ENCODE results near the gene RRAD.

The RRAD gene

GRCh38 chr16:66934138-66934838 lies 9.0 kb upstream of the RRAD start, which contains the start of gene CIAO2B:
Gene CIAO2B, minus strand, starts transcription at chr16:66934402. Its CDS starts 38 bp downstream, at chr16:66934364.
- DNase-seq (ENCODE audit: low spot score), result peak; percentile 78

DNA sequence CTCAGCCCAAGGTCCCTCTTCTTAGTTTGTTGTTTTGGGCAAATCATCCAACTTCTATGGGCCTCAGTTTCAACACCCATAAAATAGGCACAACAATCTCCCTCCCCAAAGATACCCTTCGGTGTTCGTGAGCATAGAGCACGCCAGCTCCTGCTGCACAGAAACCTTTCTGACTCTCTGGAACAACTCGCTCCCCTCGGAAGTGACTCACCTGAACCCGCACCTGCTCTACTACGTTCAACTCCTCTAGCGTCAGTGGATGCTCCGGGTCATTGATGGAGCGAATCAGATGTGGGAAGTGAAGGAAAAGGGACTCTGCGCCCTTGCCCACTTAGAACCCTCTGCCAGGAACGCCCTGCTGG lies 8.4 kb upstream of the RRAD start:
- no peak for DNase-seq (ENCODE audit: low spot score)

DNA sequence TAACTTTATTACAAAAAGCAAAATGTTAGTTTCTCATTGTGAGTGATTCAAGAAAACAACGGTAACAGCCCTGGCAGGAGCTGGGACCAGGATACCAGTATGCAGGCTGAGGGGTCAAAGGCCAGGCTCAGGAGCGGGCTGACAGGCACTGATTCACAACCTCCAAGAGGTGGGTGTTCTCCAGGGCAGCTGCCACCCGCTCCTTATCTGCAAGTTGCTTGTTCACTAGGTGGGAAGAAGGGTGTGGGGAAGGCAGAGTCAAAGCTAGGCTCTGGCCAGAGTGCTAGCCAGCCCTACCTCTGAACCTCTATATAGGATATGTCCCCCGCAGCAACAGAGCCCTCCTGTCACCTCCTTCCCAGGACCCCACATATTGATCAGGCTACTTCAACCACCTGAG lies 6.7 kb upstream of the RRAD start:
- no peak for DNase-seq (ENCODE audit: low spot score)

GRCh38 chr16:66931665-66932064 lies 6.3 kb upstream of the RRAD start:
- DNase-seq (ENCODE audit: low spot score), result no peak

GRCh38 chr16:66930189-66930588 lies 4.9 kb upstream of the RRAD start:
- DNase-seq (ENCODE audit: low spot score), result no peak

GRCh38 chr16:66928702-66929388 lies 3.5 kb upstream of the RRAD start:
- no peak for DNase-seq (ENCODE audit: low spot score)

DNA sequence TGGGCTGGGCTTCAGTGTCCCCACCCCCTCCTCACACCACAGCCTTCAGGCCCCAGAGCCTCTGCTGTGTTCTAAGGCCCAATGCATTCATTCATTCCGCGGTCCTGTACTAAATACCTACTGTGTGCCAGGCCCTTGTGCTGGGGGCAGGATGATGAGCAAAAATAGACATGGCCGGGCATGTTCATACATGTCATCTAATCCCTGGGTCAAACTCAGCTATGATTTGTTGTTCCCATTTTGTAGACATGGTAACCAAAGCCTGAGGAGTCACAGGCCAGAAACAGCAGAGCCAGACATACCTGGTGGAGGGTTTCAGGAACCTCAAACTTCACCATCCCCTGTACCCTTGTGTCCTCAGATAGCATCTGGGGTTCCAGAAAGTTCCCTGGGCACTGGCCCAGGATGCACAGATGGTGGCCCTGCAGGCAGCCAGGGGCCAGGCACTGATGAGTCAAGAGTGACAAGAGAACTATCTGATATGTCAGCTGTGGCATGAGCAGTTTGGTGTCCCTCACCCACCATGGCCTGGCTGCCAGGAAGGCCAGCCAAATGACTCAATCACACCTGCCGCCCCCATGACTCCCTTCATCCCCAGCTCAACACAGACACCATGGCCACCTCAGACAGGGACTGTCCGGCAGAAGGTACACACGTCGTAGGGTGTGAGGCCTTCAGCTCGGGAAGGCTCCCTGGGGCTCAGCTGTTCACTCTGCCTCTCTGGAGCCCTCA lies 2.7 kb upstream of the RRAD start:
- DNase-seq (ENCODE audit: low spot score), result no peak

- DNase-seq (ENCODE audit: low spot score), result no peak
Measured at GRCh38 chr16:66926961-66927436, 1.7 kb upstream of the RRAD start.

- DNase-seq (ENCODE audit: low spot score), result no peak
Measured at GRCh38 chr16:66926171-66926947, 1.0 kb upstream of the RRAD start.

DNA sequence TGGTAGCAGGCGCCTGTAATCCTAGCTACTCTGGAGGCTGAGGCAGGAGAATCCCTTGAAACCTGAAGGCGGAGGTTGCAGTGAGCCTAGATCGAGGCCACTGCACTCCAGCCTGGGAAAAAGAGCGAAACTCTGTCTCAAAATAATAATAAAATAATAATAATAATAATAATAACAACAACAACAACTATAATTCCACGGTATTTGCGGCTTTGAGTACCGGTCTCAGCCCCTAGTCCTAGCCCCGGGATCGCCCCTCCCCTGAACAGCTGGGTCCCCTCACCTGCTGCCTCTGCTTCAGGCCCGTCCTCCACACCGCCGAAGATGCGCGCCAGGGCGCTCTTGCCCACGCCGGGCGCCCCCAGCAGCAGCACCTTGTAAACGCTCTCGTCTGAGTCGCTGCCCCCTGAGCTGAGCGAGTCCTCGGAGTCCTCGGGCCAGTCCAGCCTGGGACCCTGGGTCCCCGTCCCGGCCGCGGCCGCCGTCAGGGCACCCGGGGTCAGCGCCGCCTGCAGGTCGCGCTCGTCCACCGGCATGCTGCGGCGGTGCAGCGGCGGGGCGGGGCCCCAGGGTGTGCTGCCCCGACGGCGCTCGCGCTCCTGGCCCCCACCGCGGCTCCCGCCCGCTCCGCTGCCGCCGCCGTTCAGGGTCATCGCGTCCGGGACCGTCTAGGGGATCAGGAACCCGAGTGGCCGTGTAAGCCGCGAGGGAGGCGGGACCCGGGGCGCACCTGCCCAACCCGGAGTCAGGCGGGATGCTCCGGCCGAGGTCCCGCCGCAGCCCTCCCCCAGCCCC lies 611 bp downstream of the RRAD start:
- DNase-seq (ENCODE audit: low spot score), result no peak

- no peak for DNase-seq (ENCODE audit: low spot score)
Measured at GRCh38 chr16:66923866-66924265, 1.5 kb downstream of the RRAD start.

GRCh38 chr16:66923247-66923731 lies 2.0 kb downstream of the RRAD start:
- DNase-seq (ENCODE audit: low spot score), result no peak

DNA sequence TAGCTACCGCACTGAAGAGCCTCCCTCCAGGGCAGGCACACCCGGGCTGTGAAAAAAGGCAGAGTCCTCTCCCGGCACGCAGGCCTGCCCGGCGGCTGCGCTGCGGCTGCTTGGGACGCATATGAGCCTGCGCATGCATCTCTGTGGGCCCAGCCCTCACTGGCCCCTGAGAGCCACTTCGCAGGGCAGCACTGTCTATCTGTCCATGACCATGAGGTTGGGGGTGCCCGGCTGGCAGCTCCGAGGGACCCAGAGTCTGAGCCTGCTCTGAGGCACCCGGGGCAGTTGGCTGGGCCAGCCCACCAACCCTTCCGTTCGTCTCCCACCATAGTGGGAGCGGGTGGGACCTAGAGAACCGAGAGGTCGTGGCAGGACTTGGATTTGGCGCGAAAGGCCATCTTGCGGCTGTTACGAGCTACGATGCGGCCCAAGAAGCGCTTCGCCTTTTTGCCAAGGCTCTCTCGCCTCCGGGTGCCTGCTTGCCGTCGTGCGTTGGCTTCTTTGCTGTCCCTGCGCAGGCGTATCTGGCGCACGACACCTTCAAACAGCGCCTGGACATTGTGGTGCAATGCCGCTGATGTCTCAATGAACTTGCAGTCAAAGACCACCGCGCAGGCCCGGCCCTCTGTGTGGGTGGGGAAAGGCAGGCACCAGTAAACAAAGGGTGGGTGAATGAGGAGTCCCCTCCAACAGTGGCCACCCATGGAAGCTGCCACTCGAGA lies 3.4 kb downstream of the RRAD start:
- no peak for DNase-seq (ENCODE audit: low spot score)

DNA sequence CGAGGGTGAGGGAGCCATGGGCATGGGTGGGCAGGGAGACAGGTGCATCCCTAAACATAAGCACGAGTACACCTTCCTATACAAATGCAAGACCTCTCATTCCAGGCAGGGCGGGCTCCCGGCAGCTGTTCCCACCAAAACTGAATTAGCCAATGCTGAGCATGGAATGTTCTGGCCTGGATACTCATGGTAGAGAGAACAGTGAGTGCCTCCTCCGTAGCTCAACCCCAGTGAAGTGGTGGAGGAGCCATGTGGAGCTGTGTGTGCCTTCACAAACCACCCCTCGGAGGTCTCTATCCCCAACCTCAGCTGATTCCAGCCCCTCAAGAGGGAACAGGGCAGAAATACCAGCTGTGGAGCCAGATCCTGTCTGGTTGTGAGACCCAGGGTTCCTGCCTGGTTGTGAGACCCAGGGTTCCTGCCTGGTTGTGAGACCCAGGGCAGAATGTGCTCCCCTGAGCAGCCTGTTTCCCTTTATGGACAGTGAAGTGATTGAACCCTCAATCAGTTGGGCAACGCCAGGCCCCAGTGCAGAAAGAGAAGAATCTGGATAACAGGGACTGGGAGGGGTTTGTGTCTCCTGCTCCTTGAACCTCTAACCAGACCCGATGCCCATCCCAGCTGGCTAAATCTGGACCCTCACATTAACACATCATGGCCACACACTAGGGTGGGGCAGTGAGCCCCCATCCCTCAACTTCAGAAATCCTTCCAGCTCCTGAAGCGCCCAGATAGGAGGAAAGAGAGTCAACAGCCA lies 4.2 kb downstream of the RRAD start:
- no peak for DNase-seq (ENCODE audit: low spot score)

GRCh38 chr16:66920299-66920590 lies 5.1 kb downstream of the RRAD start:
- DNase-seq (ENCODE audit: low spot score), result no peak

- DNase-seq (ENCODE audit: low spot score), result no peak
Measured at GRCh38 chr16:66919569-66920298, 5.6 kb downstream of the RRAD start.

DNA sequence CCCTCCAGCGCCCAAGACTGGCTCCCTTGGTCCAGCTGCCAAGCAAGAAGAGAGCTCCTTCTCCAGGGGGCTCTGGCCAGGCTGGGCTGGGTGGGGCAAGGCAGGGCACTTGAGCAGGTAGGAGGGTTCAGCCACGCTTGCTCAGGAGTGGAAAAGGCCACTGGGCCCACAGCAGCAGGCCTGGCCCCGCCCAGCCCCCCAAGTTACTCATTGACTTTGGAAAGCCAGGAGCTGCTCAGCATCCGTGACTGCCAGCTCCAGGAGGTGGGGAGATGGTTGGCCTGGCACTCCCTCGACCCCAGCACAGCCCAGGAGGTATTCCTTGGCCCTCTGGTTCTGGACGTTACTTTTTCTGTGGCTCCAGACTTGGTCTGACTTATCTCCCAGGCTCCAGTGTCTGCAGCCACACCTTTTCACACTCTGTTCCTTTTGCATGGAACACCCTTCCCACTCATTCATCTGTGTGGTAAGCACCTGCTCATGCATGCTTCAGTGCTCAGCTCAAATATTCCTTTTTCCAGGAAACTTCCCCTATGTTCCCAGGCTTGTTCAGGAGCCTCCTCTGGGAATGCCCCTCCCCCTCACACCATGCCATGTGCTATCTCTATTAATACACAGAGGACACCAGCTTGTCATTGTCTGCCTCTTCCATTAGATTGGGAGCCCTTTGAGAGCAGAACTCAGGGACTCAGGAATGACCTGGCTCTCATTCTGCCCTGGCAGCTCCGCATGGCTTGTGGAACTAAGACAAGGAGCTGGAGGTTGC lies 6.3 kb downstream of the RRAD start, which contains the start of gene CDH16:
Gene CDH16, minus strand, starts transcription at position 83 of the 766 bp plus-strand sequence. CDS start 820 bp downstream, outside the sequence.
- no peak for DNase-seq (ENCODE audit: low spot score)

DNA sequence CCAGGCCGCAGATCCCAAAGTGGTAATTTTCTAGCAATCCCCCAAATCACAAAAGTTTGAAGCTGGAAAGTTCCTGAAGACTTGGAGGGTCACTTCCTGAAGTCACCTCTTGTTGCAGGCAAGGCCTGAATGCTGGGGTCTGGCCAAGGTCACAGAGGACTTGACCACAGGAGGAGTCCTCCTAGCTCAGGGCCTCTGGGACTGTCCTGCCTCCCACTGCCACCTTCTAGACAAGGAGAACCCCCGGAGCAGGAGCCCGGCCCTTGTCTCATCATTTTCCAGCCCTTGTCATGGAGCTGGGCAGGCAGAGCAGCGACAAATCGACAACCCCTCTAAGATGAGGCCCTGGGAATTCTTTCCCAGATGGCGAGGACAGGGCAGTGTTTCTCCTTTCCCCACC lies 7.0 kb downstream of the RRAD start:
- DNase-seq (ENCODE audit: low spot score), result no peak

All from pons (tissue), 1 donor.